Fibroblast of skin of back (primary cell): ENCODE data around the gene MRPL37. TPM values are rescaled to one million over a fixed set of nuclear protein-coding genes. Genes with fewer than 3 reads are reported as not detected.
"Not testable (repeated sequence)": the region's sequence is repeated elsewhere in the genome, so short reads cannot be mapped to it uniquely, and the experiment has no call there.

Source experiments
- DNase-seq: peaks from one replicate; pipeline ENCODE4 v3.0.0-alpha.2; 2013
- polyA plus RNA-seq, 2 experiments: library from polyadenylated mRNA; unstranded; fragments of 120-200 nt; gene quantifications; one replicate each; pipeline ENCODE4 v1.2.1, GENCODE V29; 2013; ENCODE audit not compliant: insufficient read length in 2 of 2

MRPL37 gene
- polyA plus RNA-seq (2013, experiment 1 of 2; ENCODE audit: insufficient read length): 98.5 TPM
- 89.1 TPM for polyA plus RNA-seq (2013, experiment 2 of 2; ENCODE audit: insufficient read length)

GRCh38 chr1:54199765-54200518, at the start of gene MRPL37, which contains the start of gene CYB5RL:
TSS of gene MRPL37 (plus strand) at chr1:54200167. CDS start at chr1:54200244, 77 bp downstream.
TSS of gene CYB5RL (minus strand) at chr1:54200030. CDS start at chr1:54195616, 4,414 bp downstream.
- peak; percentile 98 for DNase-seq

DNA sequence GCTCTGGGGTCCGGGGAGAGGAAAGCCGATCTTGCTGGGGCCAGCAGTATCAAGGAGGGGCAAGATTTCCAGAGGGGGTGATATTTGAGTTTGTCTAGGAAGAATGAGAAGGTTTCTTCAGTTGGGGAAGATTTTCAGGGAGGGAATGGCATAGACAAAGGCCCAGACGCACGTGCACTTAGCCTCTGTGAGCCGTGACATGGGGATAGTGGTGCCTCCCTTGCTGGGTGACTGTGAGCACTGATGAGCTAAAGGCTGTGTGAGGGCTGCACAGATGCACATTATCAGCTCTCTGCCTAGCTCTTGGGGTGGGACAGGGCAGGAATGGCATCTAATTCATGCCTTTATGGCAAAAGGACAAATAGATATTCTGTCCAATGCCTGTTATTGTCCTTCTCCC, 49.0 kb upstream of the MRPL37 start:
- DNase-seq: no peak

DNA sequence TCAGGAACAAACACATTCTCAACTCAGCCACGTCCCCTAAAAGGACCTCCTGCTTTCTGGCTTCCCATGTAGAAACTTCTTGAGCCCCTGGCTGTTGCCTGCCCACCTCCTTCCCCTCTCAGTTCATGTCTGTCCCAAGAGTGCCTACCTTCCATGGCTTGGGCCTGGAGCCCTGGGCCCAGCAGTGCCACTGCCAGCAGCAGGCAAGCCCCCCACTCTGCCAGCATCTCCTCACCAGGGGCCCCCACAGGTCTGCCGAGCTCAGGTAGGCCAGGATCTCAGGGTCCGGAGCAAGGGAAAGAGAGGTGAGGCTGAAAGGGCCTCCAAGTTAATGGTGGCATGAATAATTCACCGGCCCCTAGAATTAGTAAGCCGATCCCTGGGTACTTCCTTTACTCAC, 47.3 kb upstream of the MRPL37 start, which contains the start of gene CDCP2:
TSS of gene CDCP2 (minus strand) at position 305 of the 400 bp plus-strand sequence. CDS start at position 227, 78 bp downstream.
- no peak for DNase-seq

DNA sequence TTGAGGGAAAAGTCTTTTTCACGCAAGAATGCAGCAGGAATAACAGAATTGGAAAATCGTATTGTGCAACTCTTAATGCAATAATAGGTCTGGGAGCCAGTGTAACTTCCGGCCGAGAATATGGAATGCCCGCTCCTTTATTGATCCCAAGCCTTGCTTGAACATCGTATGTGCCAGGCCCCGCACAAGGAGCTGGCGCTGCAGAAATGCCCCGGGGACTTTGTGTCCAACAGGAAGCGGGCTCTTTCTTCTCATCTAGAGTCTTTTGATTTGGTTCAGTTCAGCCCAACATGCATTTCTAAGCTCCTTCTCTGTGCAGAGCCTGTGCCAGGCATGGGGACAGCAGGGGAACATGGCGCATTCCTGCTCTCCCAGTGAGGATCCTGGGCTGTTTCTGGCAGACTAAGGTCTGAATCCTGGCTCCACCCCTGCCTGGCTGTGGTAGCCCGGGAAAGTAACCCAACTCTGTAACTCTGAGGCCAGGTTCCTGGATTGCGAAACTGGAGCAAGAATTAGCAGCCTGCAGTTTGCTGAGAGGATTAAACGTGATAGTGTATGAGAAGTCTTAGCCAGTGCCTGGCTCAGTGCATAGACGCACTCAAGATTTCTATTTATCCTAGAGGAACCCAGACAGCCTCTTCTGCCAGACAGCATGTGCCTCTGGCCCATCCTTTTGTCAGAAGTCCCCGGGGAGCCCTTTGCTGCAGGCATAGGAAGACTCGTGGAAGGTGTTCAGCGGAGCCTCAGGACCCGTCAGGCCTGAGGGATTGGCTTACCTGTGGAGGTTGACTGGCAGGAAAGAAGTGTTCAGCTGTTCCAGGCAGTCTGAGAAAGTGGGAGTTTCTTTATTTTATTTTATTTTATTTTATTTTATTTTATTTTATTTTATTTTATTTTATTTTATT, 46.2 kb upstream of the MRPL37 start:
- peak; percentile 61 for DNase-seq

DNA sequence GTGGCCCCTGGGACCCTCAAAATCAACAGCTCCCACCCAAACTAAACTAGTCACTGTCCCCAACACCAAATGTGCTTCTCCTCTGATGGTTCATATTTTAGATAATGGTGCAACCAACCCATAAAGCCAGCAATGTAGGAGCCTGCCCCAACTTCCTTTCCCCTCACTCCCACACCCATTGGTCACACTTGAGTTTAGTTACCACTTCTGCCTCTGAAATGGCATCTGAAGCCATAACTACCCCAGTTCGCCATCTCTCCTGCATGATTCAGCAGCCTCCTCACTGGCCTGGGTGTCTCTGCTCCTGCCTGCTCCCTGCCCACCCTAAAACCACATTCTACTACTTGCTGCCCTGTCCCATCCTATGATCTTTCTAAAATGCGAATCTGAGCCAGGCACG, 43.8 kb upstream of the MRPL37 start:
- no peak for DNase-seq

DNA sequence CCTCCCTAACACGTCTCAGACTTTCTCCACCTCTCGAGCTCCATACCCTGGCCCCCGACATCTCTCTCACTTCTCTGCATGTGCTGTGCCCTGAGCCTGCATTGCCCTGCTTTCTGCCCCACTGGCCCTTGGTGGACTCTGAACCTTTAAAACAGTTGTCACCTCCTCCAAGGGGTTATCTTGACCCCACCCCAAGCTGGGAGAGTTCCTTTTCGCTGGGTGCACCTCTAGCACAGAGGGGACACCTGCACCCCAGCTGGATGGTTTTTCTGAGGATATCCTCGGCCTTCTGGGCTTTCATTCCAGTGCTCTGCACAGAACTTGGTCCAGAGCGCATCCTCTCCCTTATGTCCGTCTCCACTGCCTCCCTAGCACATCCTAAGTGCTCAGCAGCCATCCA, 43.0 kb upstream of the MRPL37 start:
- no peak for DNase-seq

- no peak for DNase-seq
These were observed 42.6 kb upstream of the MRPL37 start for GRCh38 chr1:54157401-54157800.

- DNase-seq: peak; percentile 25
These were observed 41.9 kb upstream of the MRPL37 start for GRCh38 chr1:54158071-54158470.

- no peak for DNase-seq
These were observed 40.1 kb upstream of the MRPL37 start for GRCh38 chr1:54159733-54160316.

- peak; percentile 32 for DNase-seq
These were observed 39.6 kb upstream of the MRPL37 start for GRCh38 chr1:54160351-54160750.

DNA sequence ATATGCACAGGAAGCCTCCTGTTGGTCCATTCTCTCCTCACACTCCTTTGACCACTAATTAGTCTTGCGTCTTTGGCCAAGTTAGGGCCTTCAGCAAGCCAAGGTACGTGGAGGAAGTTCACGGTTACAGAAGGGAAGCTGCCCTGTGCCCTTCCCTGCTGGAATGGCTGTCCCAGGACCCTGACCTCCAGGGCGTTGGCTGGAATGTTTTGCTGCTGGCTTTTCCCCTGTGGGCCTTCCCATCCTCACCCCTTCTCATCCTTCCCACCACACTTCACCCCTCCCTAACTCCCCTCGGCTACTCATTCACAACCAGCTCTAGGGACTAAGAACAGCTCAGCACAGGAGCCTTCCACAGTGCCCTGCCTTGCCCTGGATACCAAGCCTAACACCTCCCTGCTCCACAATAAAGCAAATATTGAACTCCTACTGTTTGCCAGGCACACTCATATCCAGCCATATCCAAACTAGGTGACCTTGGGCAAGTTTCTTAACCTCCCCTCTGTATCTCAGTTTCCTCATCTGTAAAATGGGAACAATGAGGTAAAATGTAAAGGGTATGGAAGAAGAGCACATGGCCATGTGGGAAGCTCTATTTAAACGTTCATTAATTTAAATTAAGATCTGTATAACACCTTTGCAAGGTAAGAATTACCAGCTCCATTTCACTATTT, 38.3 kb upstream of the MRPL37 start:
- no peak for DNase-seq

- peak; percentile 7 for DNase-seq
These were observed 36.9 kb upstream of the MRPL37 start for GRCh38 chr1:54163051-54163450.

- no peak for DNase-seq
These were observed 36.4 kb upstream of the MRPL37 start for GRCh38 chr1:54163573-54163972.

DNA sequence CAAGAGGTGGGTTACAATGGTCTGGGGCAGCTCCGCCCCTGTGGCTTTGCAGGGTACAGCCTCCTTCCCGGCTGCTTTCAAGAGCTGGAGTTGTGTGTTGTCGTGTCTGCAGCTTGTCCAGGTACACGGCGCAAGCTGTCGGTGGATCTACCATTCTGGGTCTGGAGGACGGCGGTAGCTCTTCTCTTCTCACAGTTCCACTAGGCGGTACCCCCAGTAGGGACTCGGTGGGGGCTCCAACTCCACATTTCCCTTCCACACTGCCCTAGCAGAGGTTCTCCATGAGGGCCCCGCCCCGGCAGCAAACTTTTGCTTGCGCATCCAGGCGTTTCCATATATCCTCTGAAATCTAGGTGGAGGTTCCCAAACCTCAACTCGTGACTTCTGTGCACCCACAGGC, 34.8 kb upstream of the MRPL37 start:
- DNase-seq: no peak

GRCh38 chr1:54166357-54166756, 33.6 kb upstream of the MRPL37 start:
- not testable (repeated sequence) for DNase-seq

DNA sequence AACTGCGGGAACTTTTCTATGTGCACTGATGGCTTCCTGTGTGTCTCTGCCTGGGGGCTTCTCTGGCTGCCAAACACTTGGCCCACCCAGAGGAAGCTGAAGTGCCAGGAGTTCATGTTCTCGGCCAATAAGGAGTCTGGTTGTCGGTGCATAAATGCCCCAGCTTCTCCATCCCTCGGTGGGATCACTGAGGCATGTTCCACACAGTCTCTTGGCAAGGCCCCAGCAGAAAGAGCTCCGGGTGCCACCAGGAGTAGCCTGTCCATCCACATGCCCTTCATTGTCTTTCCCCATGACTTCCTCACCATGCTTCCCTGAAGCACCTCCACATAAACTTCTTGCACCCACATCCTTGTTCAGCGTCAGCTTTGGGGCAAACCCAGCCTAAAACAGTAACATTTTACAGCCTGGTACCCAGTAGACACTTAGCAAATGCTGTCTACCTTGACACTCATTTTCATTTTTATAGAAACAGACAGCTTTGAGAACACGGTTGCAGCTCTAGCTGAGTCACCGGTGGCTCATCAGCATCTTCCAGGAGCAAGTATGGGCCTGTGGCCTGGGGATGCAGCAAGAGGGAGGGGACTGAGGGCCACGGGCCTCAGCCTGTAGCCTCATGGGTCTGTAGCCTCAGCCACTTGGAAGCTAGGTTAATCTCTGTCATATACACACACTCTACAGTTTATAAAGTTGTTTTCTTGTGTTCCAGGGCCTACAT, 32.4 kb upstream of the MRPL37 start:
- DNase-seq: peak; percentile 42

DNA sequence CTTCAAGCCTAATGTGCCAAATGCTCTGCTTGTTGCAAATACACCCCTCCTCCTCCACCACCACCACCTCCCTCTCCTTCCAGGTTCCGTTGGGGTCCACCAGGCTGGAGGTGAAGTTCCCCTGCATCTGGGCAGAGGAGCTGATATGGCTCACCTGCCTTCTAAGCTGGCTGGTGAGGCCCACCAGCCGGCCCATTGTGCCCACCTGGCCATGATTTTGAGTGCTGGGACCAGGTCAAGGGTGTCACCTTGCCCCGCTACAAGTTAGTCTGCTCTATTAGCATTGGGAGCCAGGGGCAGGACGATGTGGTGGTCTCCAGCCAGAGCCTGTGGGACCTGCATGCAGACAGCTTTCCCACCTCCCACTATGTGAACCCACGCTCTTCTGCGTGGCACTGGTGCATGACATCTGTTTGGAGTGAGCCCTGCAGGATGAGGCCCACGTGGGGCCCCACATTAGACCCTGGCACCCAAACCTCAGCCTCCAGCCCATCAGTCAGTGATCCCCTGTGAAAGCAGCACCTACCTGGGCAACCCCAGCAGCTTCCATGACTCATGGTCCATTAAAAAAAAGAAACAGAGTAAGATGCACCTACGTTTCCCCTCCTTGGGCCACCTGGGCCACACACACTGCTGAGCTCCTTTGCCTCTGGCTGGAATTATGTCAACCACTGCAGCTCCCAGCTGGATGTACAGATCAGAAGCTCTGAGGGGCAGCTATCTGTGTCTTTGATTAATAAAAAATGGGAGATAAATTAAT, 31.6 kb upstream of the MRPL37 start:
- DNase-seq: no peak

- no peak for DNase-seq
These were observed 30.9 kb upstream of the MRPL37 start for GRCh38 chr1:54169068-54169467.

- DNase-seq: no peak
These were observed 29.0 kb upstream of the MRPL37 start for GRCh38 chr1:54171016-54171415.

- no peak for DNase-seq
These were observed 28.4 kb upstream of the MRPL37 start for GRCh38 chr1:54171606-54172005.
